ENCODE measurements around the gene PARD6B.
A peak's percentile ranks its signal among the peaks of the same experiment; 100 is the strongest.

GRCh38 chr20:50713657-50714101, 17.7 kb upstream of the PARD6B start:
- TF ChIP-seq, protein P1, sequence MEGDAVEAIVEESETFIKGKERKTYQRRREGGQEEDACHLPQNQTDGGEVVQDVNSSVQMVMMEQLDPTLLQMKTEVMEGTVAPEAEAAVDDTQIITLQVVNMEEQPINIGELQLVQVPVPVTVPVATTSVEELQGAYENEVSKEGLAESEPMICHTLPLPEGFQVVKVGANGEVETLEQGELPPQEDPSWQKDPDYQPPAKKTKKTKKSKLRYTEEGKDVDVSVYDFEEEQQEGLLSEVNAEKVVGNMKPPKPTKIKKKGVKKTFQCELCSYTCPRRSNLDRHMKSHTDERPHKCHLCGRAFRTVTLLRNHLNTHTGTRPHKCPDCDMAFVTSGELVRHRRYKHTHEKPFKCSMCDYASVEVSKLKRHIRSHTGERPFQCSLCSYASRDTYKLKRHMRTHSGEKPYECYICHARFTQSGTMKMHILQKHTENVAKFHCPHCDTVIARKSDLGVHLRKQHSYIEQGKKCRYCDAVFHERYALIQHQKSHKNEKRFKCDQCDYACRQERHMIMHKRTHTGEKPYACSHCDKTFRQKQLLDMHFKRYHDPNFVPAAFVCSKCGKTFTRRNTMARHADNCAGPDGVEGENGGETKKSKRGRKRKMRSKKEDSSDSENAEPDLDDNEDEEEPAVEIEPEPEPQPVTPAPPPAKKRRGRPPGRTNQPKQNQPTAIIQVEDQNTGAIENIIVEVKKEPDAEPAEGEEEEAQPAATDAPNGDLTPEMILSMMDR (IDR thresholded peaks at IDR 0.05), result peak; percentile 49
- TF ChIP-seq EZH2phosphoT487 (IDR thresholded peaks at IDR 0.05), result no peak
